ENCODE results near the gene LCN15.
"Not testable (repeated sequence)": the region's sequence is repeated elsewhere in the genome, so short reads cannot be mapped to it uniquely, and the experiment has no call there.

LCN15 gene

GRCh38 chr9:136755302-136756133 lies 8.8 kb downstream of the LCN15 start:
- DNase-seq (ENCODE audit: low read depth, low spot score) = not testable (repeated sequence)

DNA sequence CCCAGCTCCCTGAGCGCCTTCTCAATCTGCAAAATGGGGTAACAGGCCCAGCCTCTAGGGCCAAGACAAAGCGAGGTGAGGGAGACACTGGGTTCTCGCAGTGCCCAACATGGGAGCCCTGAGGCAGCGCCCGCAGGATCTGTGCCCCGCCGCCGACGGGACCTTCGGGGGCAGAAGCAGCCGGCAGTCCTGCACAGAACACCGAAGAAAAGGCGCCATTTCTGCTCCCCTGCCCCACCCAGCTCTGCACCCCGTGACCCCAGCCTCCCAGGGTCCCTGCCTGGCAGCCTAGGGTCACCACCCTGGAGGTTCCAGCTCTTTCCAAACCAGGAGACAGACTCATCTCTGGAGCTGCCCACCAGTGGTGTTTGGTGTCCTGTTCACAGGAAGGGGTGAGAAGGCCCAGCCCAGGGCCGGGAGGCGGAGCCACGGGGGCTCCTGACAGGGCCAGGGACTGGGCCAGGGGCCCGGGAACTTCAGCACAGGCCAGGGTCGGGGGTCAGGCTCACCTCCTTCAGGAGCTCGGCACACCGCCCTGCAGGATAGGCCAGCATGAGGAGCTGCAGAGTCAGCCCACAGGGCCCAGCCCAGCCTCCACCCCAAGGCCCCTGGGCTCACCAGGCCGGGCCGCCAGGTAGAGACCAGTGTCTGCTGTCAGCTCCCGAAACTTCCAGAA lies 9.6 kb downstream of the LCN15 start:
- no peak for DNase-seq (ENCODE audit: low read depth, low spot score)

- no peak for DNase-seq (ENCODE audit: low read depth, low spot score)
Observed at GRCh38 chr9:136754059-136754572, 10.2 kb downstream of the LCN15 start.

DNA sequence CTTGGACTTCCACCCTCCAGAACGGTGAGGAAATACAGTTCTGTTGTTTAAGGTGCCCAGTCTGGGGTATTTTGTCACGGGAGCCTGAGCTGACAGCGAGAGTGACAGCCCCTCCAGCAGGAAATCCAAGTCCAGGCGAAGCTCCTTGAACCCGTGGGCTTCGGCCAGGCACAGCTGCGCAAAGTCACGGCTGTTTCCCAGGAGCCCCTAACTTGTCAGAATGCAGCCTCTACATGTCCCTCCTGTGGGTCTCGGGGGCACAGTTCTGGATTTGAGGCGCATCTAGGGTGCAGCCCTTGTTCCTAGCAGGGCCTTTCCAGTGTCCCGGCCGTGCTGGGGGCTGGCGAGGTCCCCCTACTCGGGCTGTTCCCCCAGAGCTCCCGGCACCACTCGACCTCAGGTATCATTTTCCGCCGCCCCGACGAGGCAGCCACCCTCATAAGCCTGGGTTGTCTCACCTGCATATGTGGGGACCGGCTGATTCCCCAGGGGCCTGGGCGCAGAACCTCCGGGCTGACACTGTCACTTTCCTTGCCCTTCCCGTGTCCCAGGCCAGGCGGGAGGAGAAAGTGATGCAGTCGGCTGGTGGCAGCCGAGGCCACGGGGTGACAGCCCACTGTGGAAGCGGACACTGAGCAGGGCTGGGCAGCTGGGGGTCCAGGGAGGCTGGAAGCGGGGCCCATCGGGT lies 10.8 kb downstream of the LCN15 start:
- no peak for DNase-seq (ENCODE audit: low read depth, low spot score)

DNA sequence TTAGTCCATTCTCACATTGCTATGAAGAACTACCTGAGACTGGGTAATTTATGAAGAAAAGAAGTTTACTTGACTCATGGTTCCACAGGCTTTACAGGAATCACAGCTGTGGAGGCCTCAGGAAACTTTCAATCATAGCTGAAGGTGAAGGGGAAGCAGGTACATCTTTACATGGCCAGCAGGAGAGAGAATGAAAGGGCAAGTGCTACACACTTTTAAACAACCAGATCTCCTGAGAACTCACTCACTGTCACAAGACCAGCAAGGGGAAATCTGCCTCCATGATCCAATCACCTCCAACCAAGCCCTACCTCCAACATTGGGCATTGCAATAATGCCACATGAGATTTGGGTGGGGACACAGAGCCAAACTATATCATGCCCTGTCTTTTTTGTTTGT lies 12.5 kb downstream of the LCN15 start:
- DNase-seq (ENCODE audit: low read depth, low spot score) = no peak

GRCh38 chr9:136751244-136751643 lies 13.1 kb downstream of the LCN15 start:
- no peak for DNase-seq (ENCODE audit: low read depth, low spot score)

- no peak for DNase-seq (ENCODE audit: low read depth, low spot score)
Observed at GRCh38 chr9:136750526-136750925, 13.8 kb downstream of the LCN15 start.

GRCh38 chr9:136748666-136749611 lies 15.4 kb downstream of the LCN15 start:
- no peak for DNase-seq (ENCODE audit: low read depth, low spot score)

- DNase-seq (ENCODE audit: low read depth, low spot score) = no peak
Observed at GRCh38 chr9:136748201-136748600, 16.1 kb downstream of the LCN15 start, which contains the start of gene LCN6. Gene LCN6 (minus strand): TSS chr9:136748525. CDS start chr9:136748483, 42 bp downstream.

DNA sequence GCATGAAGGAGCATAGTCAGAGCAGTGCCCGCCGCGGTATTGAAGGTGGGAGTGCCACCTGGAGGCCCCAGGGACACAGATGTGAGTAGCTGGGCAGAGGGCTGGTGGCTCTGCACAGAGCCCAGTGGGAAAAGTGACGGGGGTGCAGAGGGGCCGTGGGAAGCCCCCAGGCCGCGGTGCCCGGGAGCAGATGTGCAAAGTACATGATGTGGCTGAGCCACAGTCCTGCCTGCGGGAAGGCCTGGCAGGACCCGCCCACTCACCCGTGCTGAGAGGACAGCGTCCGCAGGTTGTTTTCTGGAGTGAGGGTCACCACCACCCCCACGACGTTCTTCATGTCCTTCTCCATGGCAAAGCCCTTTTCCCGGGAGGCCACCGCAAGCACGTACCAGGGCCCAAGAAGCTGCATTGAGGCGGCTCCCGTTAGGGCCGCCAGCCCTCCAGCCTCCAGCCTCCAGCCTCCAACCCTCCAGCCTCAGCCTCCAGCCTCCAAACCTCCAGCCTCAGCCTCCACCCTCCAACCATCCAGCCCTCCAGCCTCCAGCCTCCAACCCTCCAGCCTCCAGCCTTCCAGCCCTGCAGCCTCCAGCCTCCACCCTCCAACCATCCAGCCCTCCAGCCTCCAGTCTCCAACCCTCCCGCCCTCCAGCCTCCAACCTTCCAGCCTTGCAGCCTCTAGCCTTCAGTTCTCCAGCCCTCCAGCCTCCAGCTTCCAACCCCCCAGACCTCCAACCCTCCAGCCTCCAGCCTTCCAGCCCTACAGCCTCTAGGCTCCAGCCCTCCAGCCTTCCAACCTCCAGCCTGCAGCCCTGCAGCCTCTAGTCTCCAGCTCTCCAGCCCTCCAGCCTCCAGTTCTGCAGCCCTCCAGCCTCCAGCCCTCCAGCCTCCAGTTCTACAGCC lies 16.9 kb downstream of the LCN15 start:
- no peak for DNase-seq (ENCODE audit: low read depth, low spot score)

- no peak for DNase-seq (ENCODE audit: low read depth, low spot score)
Observed at GRCh38 chr9:136746621-136747020, 17.7 kb downstream of the LCN15 start.

- no peak for DNase-seq (ENCODE audit: low read depth, low spot score)
Observed at GRCh38 chr9:136746155-136746490, 18.2 kb downstream of the LCN15 start.

GRCh38 chr9:136745389-136746154 lies 18.7 kb downstream of the LCN15 start:
- no peak for DNase-seq (ENCODE audit: low read depth, low spot score)

- DNase-seq (ENCODE audit: low read depth, low spot score) = no peak
Observed at GRCh38 chr9:136744773-136745172, 19.5 kb downstream of the LCN15 start.

- DNase-seq (ENCODE audit: low read depth, low spot score) = no peak
Observed at GRCh38 chr9:136743639-136744211, 20.6 kb downstream of the LCN15 start.

- DNase-seq (ENCODE audit: low read depth, low spot score) = no peak
Observed at GRCh38 chr9:136742591-136743391, 21.5 kb downstream of the LCN15 start, which contains the start of gene LCN10. Gene LCN10 (minus strand): TSS chr9:136742940. CDS start chr9:136742903, 37 bp downstream.

- DNase-seq (ENCODE audit: low read depth, low spot score) = no peak
Observed at GRCh38 chr9:136741883-136742571, 22.3 kb downstream of the LCN15 start.
